Measurements from ENCODE around the gene MAGEA2B. TPM values are rescaled to one million over a fixed set of nuclear protein-coding genes. Genes with fewer than 3 reads are reported as not detected.
A peak's percentile ranks its signal among the peaks of the same experiment; 100 is the strongest.
"Not testable (repeated sequence)": the region's sequence is repeated elsewhere in the genome, so short reads cannot be mapped to it uniquely, and the experiment has no call there.

Gene MAGEA2B, protein sequence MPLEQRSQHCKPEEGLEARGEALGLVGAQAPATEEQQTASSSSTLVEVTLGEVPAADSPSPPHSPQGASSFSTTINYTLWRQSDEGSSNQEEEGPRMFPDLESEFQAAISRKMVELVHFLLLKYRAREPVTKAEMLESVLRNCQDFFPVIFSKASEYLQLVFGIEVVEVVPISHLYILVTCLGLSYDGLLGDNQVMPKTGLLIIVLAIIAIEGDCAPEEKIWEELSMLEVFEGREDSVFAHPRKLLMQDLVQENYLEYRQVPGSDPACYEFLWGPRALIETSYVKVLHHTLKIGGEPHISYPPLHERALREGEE
- total RNA-seq = not detected
- not detected for polyA plus RNA-seq
- long read RNA-seq, donor 1 = 0 reads
- long read RNA-seq, donor 2 = 0 reads
- long read RNA-seq, donor 3 = 0 reads
- long read RNA-seq, donor 4 = 0 reads
- long read RNA-seq, donor 5 = 0 reads

DNA sequence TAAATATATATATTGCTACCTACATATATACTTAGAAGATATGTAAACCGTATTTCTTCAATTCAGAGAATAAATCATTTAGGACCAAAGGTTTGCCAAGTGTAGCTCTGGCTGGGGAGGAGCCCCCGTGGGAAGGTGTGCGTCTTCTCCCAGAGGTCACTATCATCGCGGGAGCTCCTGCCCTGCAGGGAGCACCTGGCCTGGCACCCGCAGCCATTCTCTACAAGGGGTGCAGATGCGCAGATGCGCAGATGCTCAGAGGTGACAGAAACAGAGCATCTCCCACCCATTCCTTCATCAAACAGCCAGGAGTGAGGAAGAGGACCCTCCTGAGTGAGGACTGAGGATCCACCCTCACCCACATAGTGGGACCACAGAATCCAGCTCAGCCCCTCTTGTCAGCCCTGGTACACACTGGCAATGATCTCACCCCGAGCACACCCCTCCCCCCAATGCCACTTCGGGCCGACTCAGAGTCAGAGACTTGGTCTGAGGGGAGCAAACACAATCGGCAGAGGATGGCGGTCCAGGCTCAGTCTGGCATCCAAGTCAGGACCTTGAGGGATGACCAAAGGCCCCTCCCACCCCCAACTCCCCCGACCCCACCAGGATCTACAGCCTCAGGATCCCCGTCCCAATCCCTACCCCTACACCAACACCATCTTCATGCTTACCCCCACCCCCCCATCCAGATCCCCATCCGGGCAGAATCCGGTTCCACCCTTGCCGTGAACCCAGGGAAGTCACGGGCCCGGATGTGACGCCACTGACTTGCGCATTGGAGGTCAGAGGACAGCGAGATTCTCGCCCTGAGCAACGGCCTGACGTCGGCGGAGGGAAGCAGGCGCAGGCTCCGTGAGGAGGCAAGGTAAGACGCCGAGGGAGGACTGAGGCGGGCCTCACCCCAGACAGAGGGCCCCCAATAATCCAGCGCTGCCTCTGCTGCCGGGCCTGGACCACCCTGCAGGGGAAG lies at the start of gene MAGEA2B:
TSS of gene MAGEA2B (plus strand) at position 814 of the 973 bp plus-strand sequence. CDS start 2,479 bp downstream, outside the sequence.
- WGBS, 2 donors = no CpG with 5 or more reads among the region's 35 CpGs
- H3K4me3 ChIP-seq; H3K36me3 ChIP-seq (ENCODE audit: control insufficient read depth in 4 of 4, insufficient read depth in 4 of 4, low read length in 4 of 4); H3K9ac ChIP-seq (ENCODE audit: insufficient read depth in 1 of 2, low read length in 2 of 2); H3K9me3 ChIP-seq (ENCODE audit: control insufficient read depth in 4 of 4, insufficient read depth in 3 of 4, low read length in 3 of 4); DNase-seq; H3K4me1 ChIP-seq (ENCODE audit: control insufficient read depth in 5 of 5, insufficient read depth in 5 of 5, low read length in 5 of 5); H3K27me3 ChIP-seq (ENCODE audit: control insufficient read depth in 3 of 3, insufficient read depth in 3 of 3, low read length in 2 of 3); H3K27ac ChIP-seq (ENCODE audit: low read depth in 1 of 2, low read length in 1 of 2); ATAC-seq (ENCODE audit: insufficient read depth, low FRiP score): not testable (repeated sequence)

DNA sequence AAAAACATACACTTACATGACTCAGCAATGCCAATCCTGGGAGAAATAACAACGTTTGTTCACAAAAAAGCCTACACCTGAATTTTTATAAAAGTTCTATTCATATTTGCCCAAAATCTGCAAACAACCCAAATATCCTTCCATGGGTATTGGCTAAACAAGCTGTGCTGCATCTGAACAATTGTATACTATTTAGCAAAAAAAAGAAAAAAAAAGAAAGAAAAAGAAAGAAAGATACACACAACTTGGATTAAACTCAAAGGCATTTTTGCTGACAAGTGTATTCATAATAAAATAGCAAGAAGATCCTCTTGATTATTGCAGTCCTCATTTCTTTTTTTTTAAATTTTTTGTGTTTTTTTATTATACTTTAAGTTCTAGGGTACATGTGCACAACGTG lies 40.3 kb upstream of the MAGEA2B start:
- WGBS, 2 donors = 67 to 71% methylated on average over 2 of the region's 2 CpGs
- TF ChIP-seq, protein P1, sequence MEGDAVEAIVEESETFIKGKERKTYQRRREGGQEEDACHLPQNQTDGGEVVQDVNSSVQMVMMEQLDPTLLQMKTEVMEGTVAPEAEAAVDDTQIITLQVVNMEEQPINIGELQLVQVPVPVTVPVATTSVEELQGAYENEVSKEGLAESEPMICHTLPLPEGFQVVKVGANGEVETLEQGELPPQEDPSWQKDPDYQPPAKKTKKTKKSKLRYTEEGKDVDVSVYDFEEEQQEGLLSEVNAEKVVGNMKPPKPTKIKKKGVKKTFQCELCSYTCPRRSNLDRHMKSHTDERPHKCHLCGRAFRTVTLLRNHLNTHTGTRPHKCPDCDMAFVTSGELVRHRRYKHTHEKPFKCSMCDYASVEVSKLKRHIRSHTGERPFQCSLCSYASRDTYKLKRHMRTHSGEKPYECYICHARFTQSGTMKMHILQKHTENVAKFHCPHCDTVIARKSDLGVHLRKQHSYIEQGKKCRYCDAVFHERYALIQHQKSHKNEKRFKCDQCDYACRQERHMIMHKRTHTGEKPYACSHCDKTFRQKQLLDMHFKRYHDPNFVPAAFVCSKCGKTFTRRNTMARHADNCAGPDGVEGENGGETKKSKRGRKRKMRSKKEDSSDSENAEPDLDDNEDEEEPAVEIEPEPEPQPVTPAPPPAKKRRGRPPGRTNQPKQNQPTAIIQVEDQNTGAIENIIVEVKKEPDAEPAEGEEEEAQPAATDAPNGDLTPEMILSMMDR (IDR thresholded peaks at IDR 0.05; ENCODE audit: control extremely low read depth, extremely low read depth) = no peak
- Histone ChIP-seq H3K27ac (ENCODE audit: low read depth in 1 of 2, low read length in 1 of 2) (no peak overlapping the region), H3K36me3 (ENCODE audit: control insufficient read depth in 4 of 4, insufficient read depth in 4 of 4, low read length in 4 of 4) (no peaks in the 10 kb centered on the region), H3K4me1 (ENCODE audit: control insufficient read depth in 5 of 5, insufficient read depth in 5 of 5, low read length in 5 of 5) (no peaks in the 10 kb centered on the region), H3K9me3 (ENCODE audit: control insufficient read depth in 4 of 4, insufficient read depth in 3 of 4, low read length in 3 of 4) (no peaks in the 10 kb centered on the region), H3K4me3 (no peak overlapping the region), H3K9ac (ENCODE audit: insufficient read depth in 1 of 2, low read length in 2 of 2) (no peak overlapping the region), H3K27me3 (ENCODE audit: control insufficient read depth in 3 of 3, insufficient read depth in 3 of 3, low read length in 2 of 3) (no peaks in the 10 kb centered on the region)
- ATAC-seq (ENCODE audit: insufficient read depth, low FRiP score) = no peak
- no peak for DNase-seq

DNA sequence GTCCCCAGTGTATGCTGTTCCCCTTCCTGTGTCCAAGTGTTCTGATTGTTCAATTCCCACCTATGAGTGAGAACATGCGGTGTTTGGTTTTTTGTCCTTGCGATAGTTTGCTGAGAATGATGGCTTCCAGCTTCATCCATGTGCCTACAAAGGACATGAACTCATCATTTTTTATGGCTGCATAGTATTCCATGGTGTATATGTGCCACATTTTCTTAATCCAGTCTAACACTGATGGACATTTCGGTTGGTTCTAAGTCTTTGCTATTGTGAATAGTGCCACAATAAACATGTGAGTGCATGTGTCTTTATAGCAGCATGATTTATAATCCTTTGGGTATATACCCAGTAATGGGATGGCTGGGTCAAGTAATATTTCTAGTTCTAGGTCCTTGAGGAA lies 39.8 kb upstream of the MAGEA2B start:
- H3K4me3 ChIP-seq; ATAC-seq (ENCODE audit: insufficient read depth, low FRiP score); H3K4me1 ChIP-seq (ENCODE audit: control insufficient read depth in 5 of 5, insufficient read depth in 5 of 5, low read length in 5 of 5); DNase-seq; H3K27me3 ChIP-seq (ENCODE audit: control insufficient read depth in 3 of 3, insufficient read depth in 3 of 3, low read length in 2 of 3); H3K9me3 ChIP-seq (ENCODE audit: control insufficient read depth in 4 of 4, insufficient read depth in 3 of 4, low read length in 3 of 4); H3K27ac ChIP-seq (ENCODE audit: low read depth in 1 of 2, low read length in 1 of 2); H3K9ac ChIP-seq (ENCODE audit: insufficient read depth in 1 of 2, low read length in 2 of 2); H3K36me3 ChIP-seq (ENCODE audit: control insufficient read depth in 4 of 4, insufficient read depth in 4 of 4, low read length in 4 of 4): not testable (repeated sequence)
- 86 to 100% methylated on average over 2 to 3 of the region's 3 CpGs for WGBS, 2 donors

DNA sequence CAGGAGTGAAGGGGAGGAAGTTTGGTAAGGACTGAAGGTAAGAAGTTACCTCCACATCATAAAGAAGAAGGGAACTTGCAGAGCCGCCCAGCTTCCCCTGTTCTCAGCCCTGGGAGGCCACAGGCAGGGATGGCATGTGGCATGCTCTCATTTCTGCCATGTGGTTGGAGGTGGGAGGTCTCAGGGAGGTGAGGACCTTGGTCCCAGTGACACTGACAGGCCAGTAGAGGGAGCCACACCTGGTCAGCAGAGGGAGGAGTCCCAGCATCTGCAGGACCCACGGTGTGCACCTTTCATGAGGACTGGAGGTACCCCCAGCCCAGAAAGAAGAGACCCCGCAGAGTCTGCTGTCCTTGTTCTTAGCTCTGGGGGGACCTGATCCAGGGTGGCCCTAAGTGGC lies 33.4 kb upstream of the MAGEA2B start:
- H3K9ac ChIP-seq (ENCODE audit: insufficient read depth in 1 of 2, low read length in 2 of 2); H3K9me3 ChIP-seq (ENCODE audit: control insufficient read depth in 4 of 4, insufficient read depth in 3 of 4, low read length in 3 of 4); DNase-seq; ATAC-seq (ENCODE audit: insufficient read depth, low FRiP score); H3K36me3 ChIP-seq (ENCODE audit: control insufficient read depth in 4 of 4, insufficient read depth in 4 of 4, low read length in 4 of 4); H3K27ac ChIP-seq (ENCODE audit: low read depth in 1 of 2, low read length in 1 of 2); H3K27me3 ChIP-seq (ENCODE audit: control insufficient read depth in 3 of 3, insufficient read depth in 3 of 3, low read length in 2 of 3); H3K4me3 ChIP-seq; H3K4me1 ChIP-seq (ENCODE audit: control insufficient read depth in 5 of 5, insufficient read depth in 5 of 5, low read length in 5 of 5): not testable (repeated sequence)
- no CpG with 5 or more reads among the region's 3 CpGs for WGBS, 2 donors

DNA sequence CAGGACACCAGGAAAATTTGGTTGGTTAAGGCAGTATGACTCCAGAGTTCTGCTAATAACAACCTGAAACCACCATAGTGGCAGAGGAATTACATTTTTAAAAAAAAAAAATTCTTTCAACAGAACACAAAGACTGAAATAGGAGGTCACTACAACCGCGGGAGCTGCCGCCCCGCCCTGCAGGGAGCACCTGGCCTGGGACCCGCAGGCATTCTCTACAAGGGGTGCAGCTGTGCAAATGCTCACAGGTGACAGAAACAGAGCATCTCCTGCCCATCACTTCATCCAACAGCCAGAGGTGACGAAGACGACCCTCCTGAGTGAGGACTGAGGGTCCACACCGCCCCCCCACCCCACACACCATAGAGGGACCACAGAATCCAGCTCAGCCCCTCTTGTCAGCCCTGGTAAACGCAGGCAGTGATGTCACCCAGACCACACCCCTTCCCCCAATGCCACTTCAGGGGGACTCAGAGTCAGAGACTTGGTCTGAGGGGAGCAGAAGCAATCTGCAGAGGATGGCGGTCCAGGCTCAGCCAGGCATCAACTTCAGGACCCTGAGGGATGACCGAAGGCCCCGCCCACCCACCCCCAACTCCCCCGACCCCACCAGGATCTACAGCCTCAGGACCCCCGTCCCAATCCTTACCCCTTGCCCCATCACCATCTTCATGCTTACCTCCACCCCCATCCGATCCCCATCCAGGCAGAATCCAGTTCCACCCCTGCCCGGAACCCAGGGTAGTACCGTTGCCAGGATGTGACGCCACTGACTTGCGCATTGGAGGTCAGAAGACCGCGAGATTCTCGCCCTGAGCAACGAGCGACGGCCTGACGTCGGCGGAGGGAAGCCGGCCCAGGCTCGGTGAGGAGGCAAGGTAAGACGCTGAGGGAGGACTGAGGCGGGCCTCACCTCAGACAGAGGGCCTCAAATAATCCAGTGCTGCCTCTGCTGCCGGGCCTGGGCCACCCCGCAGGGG lies 16.2 kb upstream of the MAGEA2B start, which contains the start of gene MAGEA3:
TSS of gene MAGEA3 (plus strand) at position 843 of the 980 bp plus-strand sequence. CDS start 2,039 bp downstream, outside the sequence.
- H3K4me1 ChIP-seq (ENCODE audit: control insufficient read depth in 5 of 5, insufficient read depth in 5 of 5, low read length in 5 of 5); H3K9ac ChIP-seq (ENCODE audit: insufficient read depth in 1 of 2, low read length in 2 of 2); H3K36me3 ChIP-seq (ENCODE audit: control insufficient read depth in 4 of 4, insufficient read depth in 4 of 4, low read length in 4 of 4); ATAC-seq (ENCODE audit: insufficient read depth, low FRiP score); H3K9me3 ChIP-seq (ENCODE audit: control insufficient read depth in 4 of 4, insufficient read depth in 3 of 4, low read length in 3 of 4); H3K27ac ChIP-seq (ENCODE audit: low read depth in 1 of 2, low read length in 1 of 2); H3K4me3 ChIP-seq; DNase-seq; H3K27me3 ChIP-seq (ENCODE audit: control insufficient read depth in 3 of 3, insufficient read depth in 3 of 3, low read length in 2 of 3): not testable (repeated sequence)
- WGBS, 2 donors = 87% methylated on average over 7 of the region's 34 CpGs; no CpG with 5 or more reads in 1 of the 2 donors

DNA sequence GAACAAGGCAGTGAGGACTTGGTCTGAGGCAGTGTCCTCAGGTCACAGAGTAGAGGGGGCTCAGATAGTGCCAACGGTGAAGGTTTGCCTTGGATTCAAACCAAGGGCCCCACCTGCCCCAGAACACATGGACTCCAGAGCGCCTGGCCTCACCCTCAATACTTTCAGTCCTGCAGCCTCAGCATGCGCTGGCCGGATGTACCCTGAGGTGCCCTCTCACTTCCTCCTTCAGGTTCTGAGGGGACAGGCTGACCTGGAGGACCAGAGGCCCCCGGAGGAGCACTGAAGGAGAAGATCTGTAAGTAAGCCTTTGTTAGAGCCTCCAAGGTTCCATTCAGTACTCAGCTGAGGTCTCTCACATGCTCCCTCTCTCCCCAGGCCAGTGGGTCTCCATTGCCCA lies 14.0 kb upstream of the MAGEA2B start:
- H3K4me3 ChIP-seq; ATAC-seq (ENCODE audit: insufficient read depth, low FRiP score); H3K9ac ChIP-seq (ENCODE audit: insufficient read depth in 1 of 2, low read length in 2 of 2); H3K9me3 ChIP-seq (ENCODE audit: control insufficient read depth in 4 of 4, insufficient read depth in 3 of 4, low read length in 3 of 4); H3K27ac ChIP-seq (ENCODE audit: low read depth in 1 of 2, low read length in 1 of 2); H3K36me3 ChIP-seq (ENCODE audit: control insufficient read depth in 4 of 4, insufficient read depth in 4 of 4, low read length in 4 of 4); H3K27me3 ChIP-seq (ENCODE audit: control insufficient read depth in 3 of 3, insufficient read depth in 3 of 3, low read length in 2 of 3); H3K4me1 ChIP-seq (ENCODE audit: control insufficient read depth in 5 of 5, insufficient read depth in 5 of 5, low read length in 5 of 5): not testable (repeated sequence)
- 89 to 98% methylated on average over 4 of the region's 5 CpGs for WGBS, 2 donors
- DNase-seq = peak in 1 of 3 donors; percentile 8

Measured in lung (tissue), 16 donors.